Posterior cingulate gyrus (tissue), 11 donors: ENCODE data around the gene MEGF6.
A peak's percentile ranks its signal among the peaks of the same experiment; 100 is the strongest.
"Not testable (repeated sequence)": the region's sequence is repeated elsewhere in the genome, so short reads cannot be mapped to it uniquely, and the experiment has no call there.

ENCODE experiments used
- DNase-seq, 10 donors: peaks; one replicate each; pipeline versions ENCODE4 v3.0.0 to v3.0.0-alpha.2; 2020 to 2021; ENCODE audit warnings: mixed read lengths in 3 of 10
- intact Hi-C: fragments of 100-400 bp; cut with DNase I; formaldehyde crosslinking; loops from one replicate; pipeline ENCODE4 v1.15.1; 2023

Gene MEGF6

DNA sequence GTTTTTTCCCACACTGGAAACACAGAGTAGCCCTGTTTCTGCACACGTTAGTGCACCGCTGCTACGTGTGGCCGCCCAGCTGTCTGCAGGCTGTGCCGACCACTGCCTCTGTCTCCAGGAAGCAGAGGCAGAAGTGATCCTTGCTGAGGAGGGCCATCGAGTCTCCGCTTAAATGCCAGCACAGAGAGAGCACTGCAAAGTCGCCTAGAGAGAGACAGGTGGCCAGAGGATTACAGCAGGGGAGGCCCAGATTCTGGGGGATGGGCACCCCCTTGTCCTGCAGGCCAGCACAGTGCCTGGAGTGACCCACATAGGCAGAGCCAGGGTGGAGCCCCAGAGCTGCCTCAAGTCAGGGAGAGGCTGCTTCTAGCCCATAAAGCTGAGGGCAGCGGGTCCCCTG is 19.6 kb upstream of the MEGF6 start:
- intact Hi-C loops = no loop called here
- peak in 1 of 10 donors; percentile 46 for DNase-seq

GRCh38 chr1:3630161-3630611 is 18.9 kb upstream of the MEGF6 start:
- DNase-seq = peak in 2 of 10 donors; percentile 55 to 84
- intact Hi-C loops = no loop called here

GRCh38 chr1:3629561-3630160 is 18.4 kb upstream of the MEGF6 start:
- peak in 1 of 10 donors; percentile 56 for DNase-seq
- intact Hi-C loops = loop anchor here (10.0 kb wide), 1 partner anchor 95 kb away; no protein-coding TSS in a partner anchor

- DNase-seq = peak in 1 of 10 donors; percentile 33
- intact Hi-C loops = loop anchor here (10.0 kb wide), 1 partner anchor 96 kb away; no protein-coding TSS in a partner anchor
Observed at GRCh38 chr1:3628445-3628844, 17.1 kb upstream of the MEGF6 start.

DNA sequence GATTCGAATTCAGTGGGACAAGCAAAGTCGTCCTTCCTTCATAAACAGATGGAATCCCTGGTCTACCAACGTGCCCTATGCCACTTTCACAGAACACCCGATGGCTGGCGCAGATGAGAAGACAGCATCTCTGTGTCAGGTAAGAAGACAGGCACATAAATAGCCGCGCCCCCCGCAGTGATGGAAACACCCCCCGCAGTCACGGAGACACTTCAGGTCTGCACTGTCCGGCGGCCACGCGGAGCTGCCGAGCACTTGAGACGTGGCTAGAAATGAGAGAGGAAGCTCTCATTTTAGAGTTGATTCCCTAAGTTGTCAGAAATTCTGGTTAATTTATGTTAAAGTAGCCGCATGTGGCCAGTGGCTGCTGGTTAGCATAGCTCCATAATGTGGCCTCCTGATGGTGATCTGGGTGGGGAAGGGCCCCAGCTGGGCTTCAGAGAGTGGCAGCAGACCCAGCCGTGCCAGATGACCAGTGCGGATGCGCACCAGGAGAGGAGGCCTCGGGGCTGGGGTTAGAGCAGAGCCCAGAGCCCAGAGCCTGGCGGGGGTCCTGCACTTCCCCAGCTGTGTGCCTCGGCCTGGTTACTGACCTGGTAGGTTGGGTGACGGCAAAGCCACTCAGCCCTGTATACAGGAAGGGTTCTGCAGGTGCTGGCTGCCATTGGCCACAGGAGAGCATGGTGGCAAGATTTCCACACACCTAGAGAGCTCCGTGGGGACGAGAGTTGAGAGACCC is 16.4 kb upstream of the MEGF6 start:
- intact Hi-C loops = loop anchor here (10.0 kb wide), 1 partner anchor 97 kb away; no protein-coding TSS in a partner anchor

GRCh38 chr1:3626025-3626424 is 14.7 kb upstream of the MEGF6 start:
- intact Hi-C loops = loop anchor here (10.0 kb wide), 1 partner anchor 99 kb away; no protein-coding TSS in a partner anchor
- DNase-seq = no peak

More for the DNA sequence above, 16.4 kb upstream of the MEGF6 start:
- DNase-seq = peak in 2 of 10 donors; percentile 70 to 78

GRCh38 chr1:3625151-3625907 is 14.0 kb upstream of the MEGF6 start:
- intact Hi-C loops = loop anchor here (10.0 kb wide), 1 partner anchor 99 kb away; no protein-coding TSS in a partner anchor
- peak in 2 of 10 donors; percentile 85 for DNase-seq

DNA sequence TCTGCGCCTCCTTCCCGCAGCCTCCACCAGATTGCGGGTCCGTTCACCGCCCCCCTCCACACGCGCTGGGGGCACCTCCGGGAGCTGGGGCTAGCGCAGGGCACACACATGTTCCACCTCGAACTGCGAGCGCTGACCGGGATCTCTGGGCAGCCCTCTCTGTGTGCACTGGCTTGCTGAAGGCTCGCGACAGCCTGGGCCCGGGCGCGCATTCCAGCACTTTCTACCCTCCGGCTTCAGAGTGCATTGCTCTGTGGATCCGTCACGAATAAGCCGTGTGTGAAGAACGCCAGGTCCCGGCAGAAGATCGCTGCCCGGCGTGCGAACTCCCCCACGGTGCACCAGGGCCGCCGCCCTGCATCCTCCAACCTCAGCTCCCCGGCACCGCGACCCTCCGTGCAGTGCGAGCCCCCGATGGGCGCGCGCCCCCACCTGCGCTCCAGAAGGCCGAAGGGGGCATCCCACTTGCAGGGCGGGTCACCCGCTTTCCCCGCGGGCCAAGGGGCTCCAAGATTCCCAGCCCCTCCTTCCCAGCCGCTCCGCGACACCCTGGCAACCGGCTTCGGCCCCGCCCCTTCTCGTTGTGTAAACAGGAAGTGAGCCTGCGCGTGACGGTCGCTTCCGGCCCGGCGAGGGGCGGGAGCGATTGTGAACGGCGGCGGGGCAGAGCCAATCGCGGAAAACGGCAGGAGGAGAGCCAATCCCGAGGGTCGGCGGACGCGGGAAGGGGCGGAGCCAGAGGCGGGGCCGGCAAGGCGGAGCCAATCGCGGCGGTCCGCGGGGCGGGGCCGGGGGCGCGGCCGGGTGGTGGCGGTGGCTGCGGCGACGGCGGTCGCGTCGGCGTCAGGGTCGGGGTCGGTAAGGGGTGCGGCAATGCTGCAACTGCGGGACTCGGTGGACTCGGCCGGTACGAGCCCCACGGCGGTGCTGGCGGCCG is 13.2 kb upstream of the MEGF6 start, which contains the start of gene TPRG1L:
TPRG1L (plus strand) TSS at position 816 of the 937 bp plus-strand sequence; CDS start at position 874, 58 bp downstream.
- DNase-seq = peak; percentile 96 to 100 (median 99)
- intact Hi-C loops = loop anchor here (10.0 kb wide), 1 partner anchor 100 kb away; no protein-coding TSS in a partner anchor

DNA sequence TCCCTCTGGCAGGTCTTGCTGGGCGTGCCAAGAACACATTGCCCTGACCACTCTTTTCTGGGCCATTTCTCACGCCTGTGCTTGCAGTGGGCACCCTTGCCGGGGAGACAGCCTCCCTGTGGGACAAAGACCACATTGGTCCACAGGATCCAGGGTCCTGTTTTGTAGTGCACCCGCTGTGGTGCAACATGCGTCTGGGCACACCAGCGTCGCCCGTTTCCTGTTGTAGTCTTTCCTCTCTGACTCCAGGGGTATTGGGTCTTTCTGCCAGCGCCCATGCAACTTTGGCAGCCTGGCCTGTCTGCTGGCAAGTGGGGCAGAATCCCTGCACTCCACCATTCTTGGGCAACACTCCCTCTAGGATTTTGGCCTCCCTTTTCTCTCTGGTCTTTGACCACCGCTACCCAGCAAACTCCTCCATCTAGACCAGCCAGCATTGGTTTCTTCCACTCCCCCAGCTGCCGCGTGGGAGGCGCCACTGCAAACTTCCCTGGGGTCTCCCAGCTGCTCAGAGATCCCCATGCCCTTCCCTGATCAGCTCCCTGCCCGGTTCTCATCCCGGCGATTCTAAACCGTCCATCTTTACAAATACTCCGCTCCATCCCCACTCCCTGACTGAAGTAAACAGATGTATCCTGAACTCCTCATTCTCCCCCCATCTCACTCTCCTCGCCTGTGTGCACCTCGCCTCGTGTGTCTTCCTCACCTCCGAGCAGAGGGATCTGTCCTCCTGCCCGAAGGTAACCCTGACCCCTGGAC is 12.3 kb upstream of the MEGF6 start:
- intact Hi-C loops = loop anchor here (10.0 kb wide), 1 partner anchor 101 kb away; no protein-coding TSS in a partner anchor
- peak in 1 of 10 donors; percentile 62 for DNase-seq

- DNase-seq = not testable (repeated sequence)
- intact Hi-C loops = loop anchor here (10.0 kb wide), 1 partner anchor 103 kb away; no protein-coding TSS in a partner anchor
Observed at GRCh38 chr1:3622102-3622501, 10.8 kb upstream of the MEGF6 start.

- peak in 5 of 10 donors; percentile 40 to 92 (median 51) for DNase-seq
- intact Hi-C loops = loop anchor here (10.0 kb wide), 1 partner anchor 104 kb away; no protein-coding TSS in a partner anchor
Observed at GRCh38 chr1:3621151-3621671, 9.9 kb upstream of the MEGF6 start.

GRCh38 chr1:3620708-3621107 is 9.4 kb upstream of the MEGF6 start:
- intact Hi-C loops = loop anchor here (10.0 kb wide), 1 partner anchor 104 kb away; no protein-coding TSS in a partner anchor
- no peak for DNase-seq

- intact Hi-C loops = loop anchor here (1.0 to 5.0 kb wide), 3 partner anchors 54 to 167 kb away; partner anchors contain the start of gene ARHGEF16
- DNase-seq = peak in 7 of 10 donors; percentile 52 to 94 (median 70)
Observed at GRCh38 chr1:3618881-3619671, 7.8 kb upstream of the MEGF6 start.

GRCh38 chr1:3618531-3618880 is 7.2 kb upstream of the MEGF6 start:
- intact Hi-C loops = loop anchor here (5.0 kb wide), 1 partner anchor 166 kb away; the partner anchor contains the start of gene ARHGEF16
- DNase-seq = no peak

DNA sequence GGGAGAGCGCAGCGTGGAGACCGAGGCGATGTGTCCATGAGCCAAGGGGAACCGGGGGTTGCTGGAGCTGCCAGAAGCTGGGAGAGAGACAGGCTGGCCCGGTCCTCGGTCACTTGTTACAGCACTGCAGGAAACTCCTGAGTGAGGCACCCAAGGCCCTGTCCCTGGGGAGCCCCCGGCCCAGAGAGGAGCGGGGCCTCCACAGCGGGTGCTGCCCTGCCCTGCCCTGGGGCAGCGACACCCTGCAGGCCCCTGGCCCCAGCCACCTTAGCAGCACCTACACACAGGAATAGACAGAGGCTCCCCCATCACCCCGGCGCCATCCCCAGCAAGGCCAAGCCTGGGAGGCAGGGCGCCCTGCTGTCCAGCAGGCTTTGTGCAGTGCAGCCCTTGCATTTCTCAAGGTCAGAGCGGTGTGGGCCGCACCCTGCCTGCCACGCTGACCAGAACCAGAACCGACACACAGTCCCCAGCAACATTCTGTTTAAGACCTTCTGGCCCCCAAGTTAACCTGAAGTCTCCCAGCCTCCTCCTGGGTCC is 6.6 kb upstream of the MEGF6 start:
- DNase-seq = no peak
- intact Hi-C loops = loop anchor here (5.0 kb wide), 1 partner anchor 166 kb away; the partner anchor contains the start of gene ARHGEF16

- intact Hi-C loops = loop anchor here (5.0 kb wide), 1 partner anchor 165 kb away; the partner anchor contains the start of gene ARHGEF16
- DNase-seq = no peak
Observed at GRCh38 chr1:3616861-3617260, 5.6 kb upstream of the MEGF6 start.
